Stimulated activated CD4-positive, alpha-beta T cell treated with anti-CD3 and anti-CD28 coated beads, Interleukin-2, amount 100 ng/mL, for 48 hours (primary cell): ENCODE data around the gene ESR1.
"Not testable (repeated sequence)": the region's sequence is repeated elsewhere in the genome, so short reads cannot be mapped to it uniquely, and the experiment has no call there.

Experiments used
- DNase-seq, 2 donors: peaks; one replicate each; pipeline ENCODE4 v3.0.0-alpha.2; 2020

ESR1 gene

DNA sequence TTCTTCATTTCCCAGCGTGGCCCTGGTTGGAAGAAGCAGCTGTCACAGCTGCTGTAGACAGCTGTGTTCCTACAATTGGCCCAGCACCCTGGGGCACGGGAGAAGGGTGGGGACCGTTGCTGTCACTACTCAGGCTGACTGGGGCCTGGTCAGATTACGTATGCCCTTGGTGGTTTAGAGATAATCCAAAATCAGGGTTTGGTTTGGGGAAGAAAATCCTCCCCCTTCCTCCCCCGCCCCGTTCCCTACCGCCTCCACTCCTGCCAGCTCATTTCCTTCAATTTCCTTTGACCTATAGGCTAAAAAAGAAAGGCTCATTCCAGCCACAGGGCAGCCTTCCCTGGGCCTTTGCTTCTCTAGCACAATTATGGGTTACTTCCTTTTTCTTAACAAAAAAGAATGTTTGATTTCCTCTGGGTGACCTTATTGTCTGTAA, 292.7 kb downstream of the ESR1 start:
- no peak for DNase-seq

DNA sequence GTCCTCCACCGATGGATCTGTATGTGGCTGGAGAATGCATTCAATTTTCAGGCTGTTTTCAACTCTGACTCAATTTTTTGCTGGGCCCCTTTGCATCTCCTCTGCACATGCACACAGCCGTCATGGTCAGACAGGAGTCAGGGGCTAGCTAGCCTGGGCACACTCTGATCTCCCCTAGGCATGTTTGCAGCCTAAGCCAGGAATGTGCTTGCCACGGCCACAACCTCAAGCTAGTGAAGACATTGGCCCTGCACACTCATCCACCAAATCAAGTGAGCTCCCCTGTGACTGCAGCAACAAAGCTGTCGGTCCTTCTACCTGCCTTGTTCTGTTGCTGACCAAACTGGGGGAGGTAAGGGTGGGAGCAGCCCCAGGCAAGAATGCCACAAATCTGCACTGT, 300.5 kb downstream of the ESR1 start:
- no peak for DNase-seq

DNA sequence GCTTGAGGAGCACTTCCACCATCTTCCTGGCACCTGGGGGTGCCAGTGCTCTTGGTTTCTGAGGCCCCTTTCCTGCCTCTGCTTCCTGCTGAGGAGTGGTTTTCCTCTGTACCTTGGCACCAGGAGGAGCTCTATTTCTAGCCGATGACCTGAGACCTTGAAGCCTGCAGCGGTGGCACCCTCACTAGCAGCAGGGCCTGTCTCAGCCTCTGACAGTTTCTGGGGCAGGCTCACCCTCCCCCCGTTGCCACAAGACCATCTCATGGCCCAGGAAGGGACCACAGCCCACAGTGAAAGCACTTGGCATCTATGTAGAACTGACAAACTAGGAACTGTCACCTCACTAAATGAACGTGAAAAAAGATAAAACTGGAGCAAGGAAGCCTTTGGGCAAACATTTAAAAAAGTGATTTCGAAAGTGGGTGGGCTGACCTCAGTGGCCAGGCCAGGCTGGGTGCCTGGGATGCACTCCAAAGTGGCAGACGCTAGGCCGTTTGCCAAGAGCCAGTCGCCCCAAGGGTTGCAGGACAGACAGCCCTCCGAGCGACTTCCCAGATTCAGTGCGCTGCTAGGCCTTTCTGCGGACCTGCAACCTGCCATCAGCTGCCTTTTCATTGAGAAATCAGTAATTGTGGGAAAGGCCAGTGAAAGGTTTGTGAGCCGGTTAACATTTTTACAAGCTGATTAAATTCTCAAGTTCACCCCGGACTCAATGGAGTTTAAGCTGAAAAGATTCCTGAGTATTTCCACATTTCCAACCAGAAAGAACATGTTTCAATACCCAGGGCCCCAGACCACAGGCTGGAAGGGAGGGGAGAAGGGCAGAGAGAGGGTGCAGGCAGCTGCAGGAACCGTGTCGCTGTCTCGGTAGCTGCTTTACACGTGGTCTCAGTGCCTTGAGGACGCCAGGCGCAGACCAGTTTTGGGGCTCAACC, 303.7 kb downstream of the ESR1 start:
- no peak for DNase-seq

DNA sequence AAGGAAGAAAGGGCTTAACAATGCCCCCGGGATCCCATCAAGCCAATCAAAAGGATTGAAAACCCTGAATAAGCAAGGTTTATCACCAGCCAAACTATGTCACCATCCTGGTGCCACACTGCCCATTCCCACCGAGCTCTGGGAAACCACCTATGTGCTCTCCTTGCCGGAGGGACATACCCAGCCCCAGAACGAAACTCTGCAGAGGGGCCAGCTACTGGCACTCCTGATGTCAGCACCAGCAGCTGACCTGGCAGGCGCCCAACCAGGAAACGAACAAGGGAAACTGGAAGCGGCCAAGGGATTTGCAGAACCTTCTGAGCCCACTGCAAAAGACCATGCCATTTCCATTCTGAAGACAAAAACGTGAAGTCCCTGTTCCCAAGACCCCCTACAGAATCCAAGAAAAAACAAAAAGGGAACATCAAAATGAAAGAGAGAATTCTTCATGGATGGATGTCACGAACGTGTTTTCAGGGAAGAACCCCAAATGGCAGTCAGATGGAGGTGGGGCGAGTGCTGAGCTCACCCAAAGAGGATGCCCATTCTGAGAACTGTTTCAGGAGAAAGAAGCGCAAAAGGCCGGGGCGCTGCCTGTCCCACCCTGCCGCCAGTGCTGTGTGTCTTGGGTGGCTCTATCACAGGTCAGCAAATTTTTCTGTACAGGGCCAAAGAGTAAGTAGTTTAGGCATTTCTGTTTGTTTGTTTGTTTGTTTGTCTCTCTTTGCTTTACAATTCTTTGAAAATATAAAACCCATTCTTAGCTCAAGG, 305.2 kb downstream of the ESR1 start:
- no peak for DNase-seq

DNA sequence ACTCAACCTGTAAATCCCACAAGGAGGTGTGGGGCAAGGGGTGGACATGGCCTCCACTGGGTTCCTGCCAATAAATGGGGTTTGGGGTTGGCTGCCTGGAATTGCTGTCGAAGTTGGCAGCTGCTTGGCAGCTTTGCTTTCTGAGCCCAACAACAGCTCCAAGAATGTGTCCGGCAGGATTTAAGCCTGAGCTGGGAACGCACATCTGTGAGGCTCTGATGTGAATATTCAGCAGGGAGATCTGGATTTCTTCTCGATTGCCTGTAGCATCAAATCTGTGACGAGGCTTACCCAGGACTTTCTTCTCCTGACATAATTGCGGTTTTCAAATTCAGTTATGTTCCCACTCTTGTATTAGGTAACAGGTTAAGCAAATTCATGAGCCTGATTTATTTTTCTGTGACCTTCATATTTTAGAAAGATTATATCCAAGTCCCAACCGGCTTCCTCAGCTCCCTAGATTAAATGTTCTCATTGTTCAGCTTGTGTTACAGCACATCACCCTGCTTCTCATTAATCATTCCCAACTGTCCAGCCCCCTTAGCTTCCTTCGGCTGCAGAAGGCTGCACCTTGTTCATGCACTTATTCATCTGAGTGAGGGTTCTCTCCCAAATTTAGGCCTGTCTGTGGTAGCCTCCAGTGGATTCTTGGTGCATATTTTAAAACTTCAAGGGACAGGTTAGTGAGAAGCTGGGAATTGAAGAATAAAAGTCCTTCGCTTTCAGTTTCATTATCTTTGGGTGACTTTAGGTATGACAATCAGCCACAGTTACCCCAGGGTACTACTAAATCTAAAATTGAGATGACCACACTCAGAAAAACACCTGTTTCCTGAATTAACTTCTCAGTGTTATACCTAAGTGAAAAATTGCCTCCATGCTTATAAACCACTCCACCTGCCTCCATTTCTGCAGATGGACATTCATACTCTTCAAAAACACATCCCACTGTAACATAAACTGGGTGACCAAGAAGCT, 310.0 kb downstream of the ESR1 start:
- DNase-seq, result no peak

DNA sequence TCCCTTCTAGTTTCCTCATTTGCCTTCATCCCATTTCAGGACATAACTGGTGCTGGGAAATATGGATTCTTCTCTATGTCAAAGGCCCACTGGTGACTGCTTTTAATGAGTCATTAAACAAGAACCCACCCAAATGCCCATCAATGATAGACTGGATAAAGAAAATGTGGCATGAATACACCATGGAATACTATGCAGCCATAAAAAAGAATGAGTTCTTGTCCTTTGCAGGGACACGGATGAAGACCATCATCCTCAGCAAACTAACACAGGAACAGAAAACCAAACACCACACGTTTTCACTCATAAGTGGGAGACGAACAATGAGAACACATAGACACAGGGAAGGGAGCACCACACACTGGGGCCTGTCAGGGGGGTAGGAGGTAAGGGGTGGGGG, 310.7 kb downstream of the ESR1 start:
- no peak for DNase-seq

DNA sequence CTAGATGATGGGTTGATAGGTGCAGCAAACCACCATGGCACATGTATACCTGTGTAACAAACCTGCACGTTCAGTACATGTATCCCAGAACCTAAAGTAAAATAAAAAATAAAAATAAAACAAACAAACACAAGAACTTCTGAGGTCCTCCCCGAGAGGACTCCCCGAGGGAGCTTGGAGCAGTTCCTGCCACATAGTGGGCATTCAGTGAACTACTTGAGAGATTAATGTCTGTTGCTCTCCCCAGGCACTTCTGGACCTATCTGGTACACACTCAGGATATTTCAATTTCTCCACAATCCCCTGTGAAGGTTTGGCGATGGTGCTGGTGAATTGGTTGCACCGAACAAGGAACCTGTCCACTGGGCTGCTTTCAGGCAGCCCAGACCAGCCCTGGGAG, 311.2 kb downstream of the ESR1 start:
- DNase-seq, result no peak

DNA sequence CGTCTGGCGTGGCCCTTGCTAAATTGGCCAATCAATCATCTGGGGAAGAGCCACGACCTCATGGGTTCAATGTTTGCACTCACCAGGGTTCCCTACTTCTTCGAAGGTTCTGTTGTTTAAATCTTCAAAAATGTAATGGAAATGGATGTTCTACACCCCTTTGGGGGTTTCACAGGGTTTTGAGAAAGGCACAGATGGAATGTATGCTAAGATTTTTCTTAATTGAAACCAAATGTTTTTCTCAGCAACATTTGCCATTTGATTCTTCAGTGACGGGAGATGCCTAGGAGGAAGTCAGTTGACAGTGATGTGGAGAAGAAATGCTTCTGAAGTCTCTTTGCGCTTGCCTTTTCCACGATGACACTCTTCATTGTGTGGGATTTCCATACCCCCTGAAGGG, 312.3 kb downstream of the ESR1 start:
- no peak for DNase-seq

DNA sequence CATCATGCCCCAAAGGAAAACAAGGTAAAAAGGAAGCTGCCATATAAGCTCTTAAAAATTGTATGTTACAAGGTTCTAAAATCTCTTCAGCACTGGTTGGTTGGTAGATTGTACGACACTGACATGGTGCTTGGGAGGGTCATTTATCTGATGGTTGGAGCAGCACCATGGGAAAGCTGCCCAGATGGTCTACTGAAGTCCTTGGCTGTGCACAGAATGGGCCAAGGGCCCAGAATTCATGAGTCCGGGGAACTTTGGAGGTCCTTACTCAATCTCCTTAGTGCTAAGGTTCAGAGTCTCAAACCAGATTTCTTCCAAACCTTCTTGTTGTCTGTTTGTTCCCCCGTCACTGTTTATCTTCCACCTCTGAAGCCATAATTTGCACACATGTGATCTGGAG, 314.4 kb downstream of the ESR1 start:
- no peak for DNase-seq

DNA sequence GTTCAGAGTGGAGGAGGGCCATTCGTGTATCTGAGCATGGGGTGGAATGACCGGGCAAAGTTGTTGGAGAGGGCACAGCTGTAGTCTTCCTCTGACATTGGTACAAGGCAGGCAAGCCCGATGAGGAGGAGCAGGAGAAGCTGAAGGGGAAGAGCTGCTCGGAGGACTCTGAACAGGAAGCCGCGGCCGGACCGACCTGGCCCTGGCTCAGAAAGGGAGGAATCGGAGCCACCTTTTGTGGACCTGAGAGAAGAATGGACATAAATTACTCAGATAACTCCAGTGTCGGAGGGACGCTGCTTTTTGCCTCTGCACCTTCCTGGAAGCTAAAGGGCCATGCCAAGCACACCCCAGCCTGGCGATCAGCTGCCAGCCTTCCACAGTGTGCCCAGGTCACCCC, 315.0 kb downstream of the ESR1 start:
- DNase-seq, result no peak

DNA sequence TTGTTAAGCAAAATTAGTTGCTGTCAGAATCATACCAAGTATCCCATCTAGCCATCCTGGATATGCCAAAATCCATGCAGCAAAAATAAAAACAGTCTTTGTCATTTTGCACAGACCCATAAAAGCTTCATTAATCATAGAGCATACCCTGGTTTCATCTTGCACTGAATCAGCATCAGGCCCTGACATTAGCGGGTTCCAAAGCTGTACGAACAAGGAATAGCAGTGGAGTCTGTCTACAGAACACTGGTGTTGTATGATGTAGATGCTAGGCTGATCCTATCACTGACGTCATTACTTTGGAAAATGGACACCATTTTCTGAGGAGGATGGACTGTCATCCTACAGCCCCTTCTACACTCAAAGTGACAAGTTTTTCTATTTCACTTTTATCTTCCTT, 315.6 kb downstream of the ESR1 start:
- no peak for DNase-seq

DNA sequence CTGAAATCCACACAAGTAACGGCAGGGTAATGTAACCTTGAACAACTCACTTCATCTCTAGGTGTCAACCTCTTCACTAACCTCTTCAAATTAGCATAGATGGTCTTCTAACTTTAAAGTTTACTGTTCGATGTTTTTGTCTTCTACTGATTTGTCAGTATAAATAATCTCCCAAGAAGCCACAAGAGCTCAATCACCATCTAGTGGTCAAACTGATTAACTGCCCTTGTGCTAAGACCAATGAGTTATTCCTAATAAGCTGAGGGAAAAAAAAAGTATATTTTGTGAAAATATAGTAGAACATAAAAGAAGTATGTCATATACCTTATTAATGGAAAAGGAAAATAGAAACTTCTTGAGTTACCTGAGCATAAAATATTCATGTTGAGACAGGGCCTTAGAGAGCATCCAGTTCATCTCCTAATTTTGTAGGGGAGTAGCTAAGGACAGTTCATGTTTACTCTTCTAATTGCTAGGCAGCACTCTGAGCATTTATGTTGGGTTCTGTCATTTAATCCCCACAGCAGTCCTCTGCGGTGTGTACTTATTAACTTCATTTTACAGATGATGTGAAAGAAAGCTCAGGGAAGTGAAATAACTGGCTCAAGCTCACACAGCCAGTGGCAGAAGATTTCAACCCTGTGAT, 317.1 kb downstream of the ESR1 start:
- DNase-seq, result no peak

DNA sequence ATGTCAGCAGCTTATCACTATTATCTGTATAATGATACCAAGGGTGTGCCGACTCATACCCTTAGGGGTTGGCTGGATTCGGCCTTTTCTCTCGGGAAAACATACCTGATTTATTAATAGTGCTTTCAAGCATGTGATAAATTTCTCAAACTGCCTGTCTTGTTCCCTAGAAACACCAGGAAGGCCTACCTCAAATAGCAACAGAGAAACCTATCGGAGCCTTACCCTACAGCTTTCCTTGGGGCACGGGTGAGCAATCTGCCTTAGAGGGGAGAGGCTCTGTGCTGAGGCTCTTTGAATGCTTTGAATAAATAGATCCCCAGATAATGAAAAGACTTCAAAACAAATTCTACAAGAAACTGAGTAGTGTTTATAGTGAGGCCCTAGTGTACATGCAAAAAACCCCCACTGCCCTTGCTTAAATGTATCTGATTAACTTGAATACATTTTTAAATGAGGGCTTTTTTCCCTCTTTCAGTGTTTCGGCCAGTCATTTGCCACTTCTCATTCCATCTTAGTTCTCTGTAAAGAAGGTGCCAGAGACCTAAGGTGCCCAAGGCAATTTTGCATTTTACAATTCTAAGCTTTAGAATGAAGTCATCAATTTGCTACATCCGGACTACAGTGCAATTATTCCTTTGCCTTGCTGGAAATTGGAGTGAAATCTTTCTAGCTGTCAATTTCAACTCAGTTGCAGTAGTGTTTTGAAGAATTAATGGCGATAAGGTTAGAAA, 320.1 kb downstream of the ESR1 start:
- no peak for DNase-seq

DNA sequence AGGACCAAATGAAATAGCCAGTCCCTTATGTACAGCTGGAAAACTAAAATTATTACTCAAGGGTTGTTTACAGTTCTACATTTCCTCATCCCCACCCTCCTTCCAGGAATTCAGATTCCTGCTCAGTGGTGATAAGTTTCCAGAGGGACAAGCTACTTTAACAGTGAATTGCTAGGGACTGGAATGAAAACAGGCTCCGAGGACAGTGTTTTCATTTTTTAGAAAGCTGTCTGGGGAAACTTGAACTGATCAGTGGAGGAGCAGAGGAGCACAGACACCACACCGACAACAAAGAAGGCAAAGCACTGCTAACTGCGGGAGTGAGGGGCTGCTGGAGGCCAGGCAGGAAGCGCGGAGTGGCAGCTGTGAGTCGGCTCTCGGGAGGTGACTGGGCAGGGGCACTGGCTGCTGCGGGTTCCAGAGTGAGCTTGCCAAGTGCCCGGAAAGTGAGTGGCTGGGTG, 322.2 kb downstream of the ESR1 start:
- no peak for DNase-seq

DNA sequence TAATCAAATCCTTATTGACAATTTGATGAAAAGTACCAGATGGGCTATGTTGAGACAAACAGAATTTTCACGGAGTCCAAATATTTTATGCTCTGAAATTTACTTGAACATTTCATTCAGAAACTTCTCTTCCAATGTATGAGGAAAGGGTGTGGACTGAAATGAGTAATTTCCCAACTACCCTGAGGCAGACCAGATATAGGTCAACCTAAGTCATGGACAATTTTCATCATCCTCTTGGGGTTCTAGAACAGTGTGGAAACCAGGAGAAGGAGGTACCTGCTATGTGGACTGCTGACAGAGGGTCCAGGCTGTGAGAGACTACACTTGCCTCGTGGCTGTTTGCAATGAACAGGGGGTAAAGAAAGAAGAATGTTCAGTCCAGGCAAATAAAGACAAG, 323.0 kb downstream of the ESR1 start:
- DNase-seq, result no peak

DNA sequence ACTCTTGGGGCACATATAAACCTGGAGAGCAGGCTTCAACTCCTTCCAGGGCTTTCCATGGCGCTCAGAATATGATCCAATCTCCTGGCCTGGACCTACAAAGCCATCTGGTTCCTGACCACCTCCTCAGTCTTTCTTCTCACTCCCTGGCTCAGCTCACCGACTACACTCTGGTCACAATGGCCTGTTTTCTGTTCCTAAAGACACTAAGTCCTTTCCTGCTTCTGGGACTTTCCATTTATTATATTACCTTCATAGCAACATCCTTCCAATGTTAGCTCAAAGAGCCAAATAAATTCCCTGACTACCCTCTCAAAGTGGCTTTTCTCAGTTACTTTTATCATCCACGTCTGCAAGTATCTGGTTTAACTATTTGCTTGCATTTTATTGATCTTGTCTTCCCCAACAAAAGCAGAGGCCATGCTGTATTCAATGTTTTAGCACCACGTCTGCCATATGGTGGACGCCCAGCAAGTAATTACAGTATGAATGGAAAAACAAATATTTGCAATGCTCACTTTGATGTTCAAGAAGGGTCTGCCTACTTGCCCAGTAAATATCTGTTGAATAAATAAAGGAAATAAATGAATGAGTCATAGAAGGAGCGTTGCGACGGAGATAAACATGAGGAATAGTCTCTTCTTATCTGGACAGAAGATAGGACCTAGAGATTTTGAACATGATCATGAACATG, 328.4 kb downstream of the ESR1 start:
- DNase-seq, result no peak

DNA sequence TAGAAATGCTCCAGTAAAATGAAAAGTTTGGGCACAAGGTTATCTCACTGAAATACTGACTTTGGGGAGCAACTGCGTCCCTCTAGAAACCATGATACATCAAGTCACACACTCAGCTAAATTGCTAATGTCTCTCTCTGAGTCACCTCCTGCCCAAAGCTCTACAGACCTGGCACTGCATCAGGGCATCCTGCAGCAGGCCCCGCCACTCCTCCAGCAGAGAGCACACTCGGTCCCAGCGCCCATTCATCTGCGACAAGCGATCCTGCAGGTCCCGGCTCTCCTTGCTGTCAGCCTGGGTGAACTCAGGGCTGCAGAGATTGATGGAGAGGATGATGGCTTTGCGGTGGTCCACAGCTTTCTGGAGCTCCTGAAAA, 329.0 kb downstream of the ESR1 start:
- no peak for DNase-seq

DNA sequence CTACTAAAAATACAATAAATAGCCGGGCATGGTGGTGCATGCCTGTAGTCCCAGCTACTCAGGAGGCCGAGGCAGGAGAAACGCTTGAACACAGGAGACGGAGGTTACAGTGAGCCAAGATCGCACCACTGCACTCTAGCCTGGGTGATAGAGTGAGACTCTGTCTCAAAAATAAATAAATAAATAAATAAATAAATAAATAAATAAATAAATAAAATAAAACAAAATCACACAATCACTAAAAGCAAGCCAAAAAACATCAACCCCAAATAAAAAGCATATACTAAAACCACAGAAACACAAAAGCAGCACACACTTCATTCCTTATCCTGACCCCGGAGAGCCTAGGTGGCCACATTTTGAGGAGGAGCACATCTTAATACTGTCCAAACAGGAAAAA, 330.9 kb downstream of the ESR1 start:
- DNase-seq, result not testable (repeated sequence)

DNA sequence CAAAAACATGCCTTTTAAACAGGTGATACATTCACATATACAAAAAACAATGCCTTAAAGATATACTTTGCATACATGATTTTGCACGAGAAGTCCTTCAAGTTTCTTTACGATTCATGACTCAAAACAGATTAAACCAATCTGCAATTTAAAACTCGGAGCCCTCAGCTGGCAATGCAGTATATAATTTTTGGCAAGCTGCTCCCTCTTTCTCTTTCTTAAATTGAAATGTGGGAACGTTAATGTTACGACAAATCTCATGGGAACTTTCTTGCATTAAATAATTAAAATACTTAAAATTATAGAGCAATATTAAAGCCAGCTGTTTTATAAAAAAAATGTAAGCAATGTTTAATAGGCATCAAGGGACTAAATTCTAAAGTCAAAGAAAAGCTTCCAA, 334.6 kb downstream of the ESR1 start:
- DNase-seq, result no peak

DNA sequence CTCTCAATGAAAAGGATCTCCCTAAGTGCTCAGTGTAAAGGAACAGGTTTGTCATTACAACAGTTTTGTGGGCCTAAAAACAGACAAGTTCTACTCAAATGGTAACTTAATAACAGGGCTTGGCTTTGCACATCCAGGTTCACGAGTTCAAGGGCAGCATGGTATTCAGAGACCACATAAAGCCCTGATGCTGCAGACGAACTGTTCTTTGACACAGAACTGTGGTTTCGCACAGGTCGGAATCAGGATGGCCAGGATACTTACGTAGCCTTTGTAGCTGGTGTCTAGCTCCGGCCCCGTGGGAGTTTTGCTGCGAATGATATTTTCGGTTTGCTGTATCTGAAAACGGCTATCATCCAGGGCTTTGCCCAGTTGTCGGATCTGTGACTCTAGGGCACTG, 335.9 kb downstream of the ESR1 start:
- no peak for DNase-seq

DNA sequence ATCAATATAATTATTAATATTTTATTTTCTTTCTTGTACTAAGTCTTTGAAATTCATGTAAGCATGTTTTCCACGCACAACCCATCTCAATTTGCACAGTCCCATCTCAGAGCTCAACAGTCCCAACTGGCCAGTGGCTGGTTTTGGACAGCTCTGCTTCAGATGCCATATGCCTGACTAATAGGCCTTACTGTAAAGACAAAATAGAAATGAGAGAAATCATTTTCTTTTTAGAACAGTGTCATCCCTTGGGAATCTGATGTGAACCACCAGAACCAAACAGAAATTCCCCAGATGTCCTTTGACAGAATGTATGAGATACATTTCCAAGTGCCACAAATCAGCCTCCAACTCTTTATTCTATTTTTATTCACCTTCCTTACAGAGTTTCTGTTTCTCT, 338.9 kb downstream of the ESR1 start:
- DNase-seq, result no peak
